KMS-11 (cell line): ENCODE measurements around the gene SOX30.
"Not testable (repeated sequence)": the region's sequence is repeated elsewhere in the genome, so short reads cannot be mapped to it uniquely, and the experiment has no call there.

Source experiments
- H2AFZ ChIP-seq: fragments of 200-600 bp; sonication (generic); 2 replicates; pipeline ENCODE4 v1.6.1; 2016; ENCODE audit warnings: antibody characterized with exemption, mixed run types, low read depth
- H3K27ac ChIP-seq: fragments of 200-600 bp; sonication (generic); 2 replicates; pipeline ENCODE4 v1.6.1; 2016; ENCODE audit warnings: mild to moderate bottlenecking, mixed run types
- H3K27me3 ChIP-seq: fragments of 200-600 bp; sonication (generic); 2 replicates; pipeline ENCODE4 v1.6.1; 2017; ENCODE audit warnings: mild to moderate bottlenecking, low read depth, mixed run types, moderate library complexity; ENCODE audit not compliant: insufficient read depth
- H3K36me3 ChIP-seq: fragments of 200-600 bp; sonication (generic); 2 replicates; pipeline ENCODE4 v1.6.1; 2017; ENCODE audit warnings: mild to moderate bottlenecking, mixed run types; ENCODE audit not compliant: insufficient read depth
- H3K4me1 ChIP-seq: fragments of 200-600 bp; sonication (generic); 2 replicates; pipeline ENCODE4 v1.6.1; 2016; ENCODE audit warnings: mild to moderate bottlenecking, low read depth, mixed run types; ENCODE audit not compliant: poor library complexity, severe bottlenecking
- H3K4me2 ChIP-seq: fragments of 200-600 bp; sonication (generic); 2 replicates; pipeline ENCODE4 v1.7.0; 2016; ENCODE audit warnings: mild to moderate bottlenecking, mixed run types
- H3K4me3 ChIP-seq: fragments of 200-600 bp; sonication (generic); IDR thresholded peaks from 2 replicates; pipeline ENCODE4 v1.6.1; 2017; ENCODE audit warnings: low read depth, low read length, mixed read lengths; ENCODE audit not compliant: insufficient read depth
- H3K79me2 ChIP-seq: fragments of 200-600 bp; sonication (generic); 2 replicates; pipeline ENCODE4 v1.6.1; 2016; ENCODE audit warnings: low read depth, mixed run types; ENCODE audit not compliant: insufficient read depth
- H3K9ac ChIP-seq: fragments of 200-600 bp; sonication (generic); 2 replicates; pipeline ENCODE4 v1.6.1; 2016; ENCODE audit warnings: mild to moderate bottlenecking, mixed run types
- H4K20me1 ChIP-seq: fragments of 200-600 bp; sonication (generic); 2 replicates; pipeline ENCODE4 v1.6.1; 2016; ENCODE audit warnings: mild to moderate bottlenecking, mixed run types; ENCODE audit not compliant: insufficient read depth
- CTCF ChIP-seq: fragments of 200-600 bp; sonication (generic); conservative IDR thresholded peaks from 2 replicates; pipeline ENCODE4 v1.6.1; 2017; ENCODE audit warnings: low read depth, mild to moderate bottlenecking, antibody characterized with exemption, low read length, moderate library complexity, mixed read lengths

Gene SOX30

GRCh38 chr5:157679801-157680200 lies 27.6 kb upstream of the SOX30 start:
- Histone ChIP-seq H4K20me1 (no peaks in the 10 kb centered on the region), H3K9ac (no peak overlapping the region), H3K27ac (no peak overlapping the region), H3K36me3 (no peaks in the 10 kb centered on the region), H2AFZ (no peak overlapping the region), H3K4me2 (no peak overlapping the region), H3K79me2 (no peaks in the 10 kb centered on the region), H3K27me3 (no peaks in the 10 kb centered on the region), H3K4me1 (no peaks in the 10 kb centered on the region), H3K4me3 (no peak overlapping the region)
- TF ChIP-seq CTCF = no peak

- Histone ChIP-seq H3K36me3 (no peaks in the 10 kb centered on the region), H3K79me2 (no peaks in the 10 kb centered on the region)
- TF ChIP-seq CTCF = no peak
These were observed 25.7 kb upstream of the SOX30 start for GRCh38 chr5:157677931-157678330.

GRCh38 chr5:157674351-157674750 lies 22.1 kb upstream of the SOX30 start:
- H2AFZ ChIP-seq, H3K79me2 ChIP-seq, H3K36me3 ChIP-seq, H4K20me1 ChIP-seq, H3K27me3 ChIP-seq, H3K4me1 ChIP-seq, H3K4me3 ChIP-seq, H3K9ac ChIP-seq, H3K27ac ChIP-seq, H3K4me2 ChIP-seq: not testable (repeated sequence)

More at GRCh38 chr5:157677931-157678330, 25.7 kb upstream of the SOX30 start:
- Histone ChIP-seq H3K27ac (no peak overlapping the region), H4K20me1 (no peaks in the 10 kb centered on the region), H3K27me3 (no peaks in the 10 kb centered on the region), H3K4me3 (no peak overlapping the region), H3K4me2 (no peak overlapping the region), H3K4me1 (no peaks in the 10 kb centered on the region), H2AFZ (no peak overlapping the region), H3K9ac (no peak overlapping the region)

- TF ChIP-seq CTCF = no peak
- Histone ChIP-seq H2AFZ (no peak overlapping the region), H3K4me2 (no peak overlapping the region), H3K9ac (no peak overlapping the region), H3K4me3 (no peak overlapping the region), H3K27me3 (no peaks in the 10 kb centered on the region), H3K79me2 (no peaks in the 10 kb centered on the region), H4K20me1 (no peaks in the 10 kb centered on the region), H3K36me3 (no peaks in the 10 kb centered on the region), H3K4me1 (no peaks in the 10 kb centered on the region), H3K27ac (no peak overlapping the region)
These were observed 20.7 kb upstream of the SOX30 start for GRCh38 chr5:157672976-157673375.

- no peak overlapping the region for H2AFZ ChIP-seq
These were observed 19.5 kb upstream of the SOX30 start for GRCh38 chr5:157671592-157672330.

More at GRCh38 chr5:157671592-157672330, 19.5 kb upstream of the SOX30 start:
- H3K27me3 ChIP-seq = no peaks in the 10 kb centered on the region
- no peaks in the 10 kb centered on the region for H4K20me1 ChIP-seq
- no peak overlapping the region for H3K9ac ChIP-seq
- H3K4me3 ChIP-seq = no peak overlapping the region
- H3K27ac ChIP-seq = no peak overlapping the region
- no peaks in the 10 kb centered on the region for H3K79me2 ChIP-seq
- no peak overlapping the region for H3K4me2 ChIP-seq
- no peaks in the 10 kb centered on the region for H3K4me1 ChIP-seq
- no peak for TF ChIP-seq CTCF
- H3K36me3 ChIP-seq = no peaks in the 10 kb centered on the region
